Lower lobe of right lung (tissue), 2 donors: ENCODE results near the gene NABP2. TPM values are rescaled to one million over a fixed set of nuclear protein-coding genes. Genes with fewer than 3 reads are reported as not detected.

Experiments
- ATAC-seq, 2 donors: fragments of 200-7000 bp; cut with Tn5 transposase; one replicate each; pipeline ENCODE4 v1.9.1; 2020 to 2022; ENCODE audit warnings: mild to moderate bottlenecking in 2 of 2, moderate library complexity in 2 of 2
- DNase-seq: peaks from one replicate; pipeline ENCODE4 v3.0.0-alpha.2; 2020
- H3K27ac ChIP-seq: fragments of 200-600 bp; one replicate; pipeline ENCODE4 v1.8.0; 2022
- H3K27me3 ChIP-seq: fragments of 200-600 bp; one replicate; pipeline ENCODE4 v1.8.0; 2022; ENCODE audit warnings: low read depth
- H3K36me3 ChIP-seq: fragments of 200-600 bp; one replicate; pipeline ENCODE4 v1.8.0; 2022; ENCODE audit warnings: mild to moderate bottlenecking
- H3K4me1 ChIP-seq: fragments of 200-600 bp; one replicate; pipeline ENCODE4 v1.8.0; 2022
- H3K4me3 ChIP-seq: fragments of 200-600 bp; one replicate; pipeline ENCODE4 v1.8.0; 2022; ENCODE audit warnings: mild to moderate bottlenecking
- H3K9me3 ChIP-seq: fragments of 200-600 bp; one replicate; pipeline ENCODE4 v1.8.0; 2022
- CTCF ChIP-seq: fragments of 200-600 bp; IDR thresholded peaks from one replicate; pipeline ENCODE4 v1.8.0; 2022; ENCODE audit warnings: antibody characterized with exemption, mild to moderate bottlenecking
- intact Hi-C: fragments of 100-400 bp; cut with DNase I; formaldehyde crosslinking; loops from one replicate; pipeline ENCODE4 v1.11.0; 2022
- total RNA-seq: library from RNA; stranded (reverse); fragmentation: NEBNext Ultra II Directional; extraction: Animal tissue kit (Norgen Biotek cat#: 25700); gene quantifications from one replicate; pipeline ENCODE4 v1.2.1, GENCODE V29; 2021
- donor health status: DM: no; HTN: yes; CAD: no; lungs with severe emphysema.

NABP2 gene
- total RNA-seq, 1 donor from 2014 or later = 20.9 TPM

GRCh38 chr12:56205445-56205844 is 18.7 kb upstream of the NABP2 start:
- intact Hi-C loops = no loop called here
- Histone ChIP-seq H3K9me3 (no peaks in the 10 kb centered on the region), H3K27me3 (no peaks in the 10 kb centered on the region), H3K4me1 (no peaks in the 10 kb centered on the region), H3K4me3 (no peak overlapping the region), H3K36me3 (peaks cover 60% of the 10 kb centered on the region), H3K27ac (no peak overlapping the region)
- no peak for DNase-seq
- TF ChIP-seq CTCF = no peak
- ATAC-seq = no peak

GRCh38 chr12:56206452-56207166 is 17.5 kb upstream of the NABP2 start:
- no peak for DNase-seq
- H3K4me1 ChIP-seq = no peaks in the 10 kb centered on the region
- no peak overlapping the region for H3K27ac ChIP-seq
- no peak overlapping the region for H3K4me3 ChIP-seq
- peak; percentile 54 for TF ChIP-seq CTCF
- no peaks in the 10 kb centered on the region for H3K9me3 ChIP-seq
- H3K27me3 ChIP-seq = no peaks in the 10 kb centered on the region
- H3K36me3 ChIP-seq = peaks cover 70% of the 10 kb centered on the region
- ATAC-seq = peak; percentile 61 to 72
- intact Hi-C loops = no loop called here

- no peak overlapping the region for H3K27ac ChIP-seq
- no peaks in the 10 kb centered on the region for H3K4me1 ChIP-seq
- DNase-seq (no peak), ATAC-seq (no peak)
- no peak for TF ChIP-seq CTCF
- no peak overlapping the region for H3K4me3 ChIP-seq
- intact Hi-C loops = no loop called here
- H3K36me3 ChIP-seq = peaks cover 84% of the 10 kb centered on the region
- no peaks in the 10 kb centered on the region for H3K27me3 ChIP-seq
- H3K9me3 ChIP-seq = no peaks in the 10 kb centered on the region
Measured at GRCh38 chr12:56208006-56208405, 16.1 kb upstream of the NABP2 start.

- ATAC-seq = no peak
- Histone ChIP-seq H3K36me3 (peaks cover 99% of the 10 kb centered on the region), H3K4me3 (no peak overlapping the region)
Measured at GRCh38 chr12:56212361-56212760, 11.8 kb upstream of the NABP2 start.

GRCh38 chr12:56213878-56214277 is 10.3 kb upstream of the NABP2 start:
- Histone ChIP-seq H3K4me1 (no peaks in the 10 kb centered on the region), H3K27ac (no peak overlapping the region), H3K4me3 (no peak overlapping the region), H3K9me3 (no peaks in the 10 kb centered on the region), H3K36me3 (peaks cover 85% of the 10 kb centered on the region), H3K27me3 (no peaks in the 10 kb centered on the region)
- ATAC-seq (no peak), DNase-seq (no peak)
- TF ChIP-seq CTCF = no peak
- intact Hi-C loops = no loop called here

More at GRCh38 chr12:56212361-56212760, 11.8 kb upstream of the NABP2 start:
- H3K27me3 ChIP-seq = no peaks in the 10 kb centered on the region
- intact Hi-C loops = no loop called here
- no peaks in the 10 kb centered on the region for H3K9me3 ChIP-seq
- TF ChIP-seq CTCF = no peak
- H3K4me1 ChIP-seq = no peaks in the 10 kb centered on the region
- DNase-seq = no peak
- H3K27ac ChIP-seq = no peak overlapping the region
